A549 (cell line): ENCODE results near the gene ASPSCR1. TPM values are rescaled to one million over a fixed set of nuclear protein-coding genes. Genes with fewer than 3 reads are reported as not detected.

Experiments
- ATAC-seq, 2 experiments: fragments of 200-7000 bp in 1 of 2; fragments of >200 bp in 1 of 2; cut with Nextera tagmentation in 1 of 2; cut with Tn5 transposase in 1 of 2; 3 replicates each; pipeline versions ENCODE4 v1.8.0 to v1.9.1; 2018 to 2020; ENCODE audit warnings: mild to moderate bottlenecking in 1 of 2, moderate library complexity in 1 of 2
- CTCF ChIA-PET: fragments of 300-600 bp; sonication (Branson Sonifier 250); formaldehyde crosslinking; extraction: SDS; loops from one replicate; lab custom pipeline; 2021; ENCODE audit warnings: antibody characterized with exemption, inconsistent platforms; lab: Yijun Ruan, JAX
- POLR2A ChIA-PET: fragments of 350-600 bp; formaldehyde crosslinking; extraction: SDS; loops from one replicate; lab custom pipeline; 2021; ENCODE audit warnings: antibody characterized with exemption, inconsistent platforms; lab: Yijun Ruan, JAX
- DNase-seq, 2 experiments: peaks; one replicate each; pipeline versions ENCODE4 v3.0.0 to v3.0.0-alpha.2; 2011 to 2016; ENCODE audit warnings: low read depth in 1 of 2, low spot score in 1 of 2
- FAIRE-seq: peaks from 2 replicates; lab custom pipeline; 2011; peaks lifted over from hg19 to GRCh38; lab: Jason Lieb, UNC
- H3K27ac ChIP-seq, 2 experiments: fragments of >200 bp; sonication (Bioruptor Twin); formaldehyde crosslinking; 3 replicates each; pipeline ENCODE4 v1.5.1; 2016 to 2017
- H3K4me1 ChIP-seq: fragments of >200 bp; sonication (Bioruptor Twin); formaldehyde crosslinking; 3 replicates; pipeline ENCODE4 v1.6.1; 2016
- H3K4me2 ChIP-seq: fragments of >200 bp; sonication (Bioruptor Twin); formaldehyde crosslinking; 3 replicates; pipeline ENCODE4 v1.6.1; 2016
- H3K4me3 ChIP-seq: fragments of >200 bp; sonication (Bioruptor Twin); formaldehyde crosslinking; 3 replicates; pipeline ENCODE4 v1.5.1; 2016
- H3K9me3 ChIP-seq: fragments of >200 bp; sonication (Bioruptor Twin); formaldehyde crosslinking; 3 replicates; pipeline ENCODE4 v1.6.1; 2016
- ATOH8 ChIP-seq: fragments of 250-450 bp; sonication (Bioruptor Pico); IDR thresholded peaks from 2 replicates; pipeline ENCODE4 v1.5.0; 2020; ENCODE audit warnings: low read depth, mild to moderate bottlenecking, moderate library complexity
- CBX2 ChIP-seq: fragments of 200-600 bp; sonication (generic); IDR thresholded peaks from 2 replicates; pipeline ENCODE4 v1.6.1; 2016; ENCODE audit warnings: low read depth, mild to moderate bottlenecking, borderline replicate concordance
- CBX8 ChIP-seq: fragments of 200-600 bp; sonication (generic); IDR thresholded peaks from 2 replicates; pipeline ENCODE4 v1.6.1; 2016
- CEBPB ChIP-seq, 2 experiments: fragments of >200 bp in 1 of 2; sonication (Bioruptor Twin) in 1 of 2; formaldehyde crosslinking in 1 of 2; IDR thresholded peaks; 2 replicates each; pipeline ENCODE4 v1.6.1; 2012 to 2016
- CHD4 ChIP-seq: fragments of 200-600 bp; sonication (generic); IDR thresholded peaks from 2 replicates; pipeline ENCODE4 v1.6.1; 2016; ENCODE audit warnings: antibody characterized with exemption, mild to moderate bottlenecking, borderline replicate concordance
- EHF ChIP-seq: fragments of 250-450 bp; sonication (Bioruptor Pico); IDR thresholded peaks from 2 replicates; pipeline ENCODE4 v1.5.0; 2020; ENCODE audit warnings: mild to moderate bottlenecking
- FOSB ChIP-seq: fragments of 250-450 bp; sonication (Bioruptor Pico); IDR thresholded peaks from 2 replicates; pipeline ENCODE4 v1.5.0; 2020; ENCODE audit warnings: mild to moderate bottlenecking, moderate library complexity
- HDAC2 ChIP-seq: fragments of 200-600 bp; sonication (generic); IDR thresholded peaks from 2 replicates; pipeline ENCODE4 v1.6.1; 2016
- HEYL ChIP-seq: fragments of 250-450 bp; sonication (Bioruptor Pico); IDR thresholded peaks from 2 replicates; pipeline ENCODE4 v1.8.0; 2021; ENCODE audit warnings: mild to moderate bottlenecking, moderate library complexity
- HMGXB4 ChIP-seq: fragments of 250-450 bp; sonication (Bioruptor Pico); IDR thresholded peaks from 2 replicates; pipeline ENCODE4 v1.5.0; 2021; ENCODE audit warnings: mild to moderate bottlenecking, moderate library complexity, borderline replicate concordance
- HOXA7 ChIP-seq: fragments of 250-450 bp; sonication (Bioruptor Pico); IDR thresholded peaks from 2 replicates; pipeline ENCODE4 v1.5.0; 2020; ENCODE audit warnings: mild to moderate bottlenecking, moderate library complexity
- HOXB13 ChIP-seq: fragments of 250-450 bp; sonication (Bioruptor Pico); IDR thresholded peaks from 2 replicates; pipeline ENCODE4 v1.5.0; 2020; ENCODE audit warnings: low read depth, mild to moderate bottlenecking, moderate library complexity
- JUN ChIP-seq, 2 experiments: fragments of >200 bp; sonication (Bioruptor Twin); formaldehyde crosslinking; IDR thresholded peaks; 2 replicates in 1 of 2; 3 replicates in 1 of 2; pipeline ENCODE4 v1.6.1; 2016 to 2017
- JUNB ChIP-seq: fragments of >200 bp; sonication (Bioruptor Twin); formaldehyde crosslinking; IDR thresholded peaks from 2 replicates; pipeline ENCODE4 v1.6.1; 2016
- KDM1A ChIP-seq: fragments of 200-600 bp; sonication (generic); IDR thresholded peaks from 2 replicates; pipeline ENCODE4 v1.6.1; 2016; ENCODE audit warnings: low read depth, mild to moderate bottlenecking
- NPAS2 ChIP-seq: fragments of 250-450 bp; sonication (Bioruptor Pico); IDR thresholded peaks from 2 replicates; pipeline ENCODE4 v1.8.0; 2022; ENCODE audit warnings: mild to moderate bottlenecking, moderate library complexity, borderline replicate concordance
- NR3C1 ChIP-seq: fragments of >200 bp; sonication (Bioruptor Twin); formaldehyde crosslinking; IDR thresholded peaks from 3 replicates; pipeline ENCODE4 v1.6.1; 2017
- PBX3 ChIP-seq: IDR thresholded peaks from 2 replicates; pipeline ENCODE4 v1.6.1; 2012
- POLR2A ChIP-seq: IDR thresholded peaks from 2 replicates; pipeline ENCODE4 v1.6.1; 2012; ENCODE audit warnings: mild to moderate bottlenecking, low read length
- RAD21 ChIP-seq, 2 experiments: fragments of >200 bp in 1 of 2; sonication (Bioruptor Twin) in 1 of 2; formaldehyde crosslinking in 1 of 2; IDR thresholded peaks in 1 of 2; conservative IDR thresholded peaks in 1 of 2; 2 replicates in 1 of 2; 3 replicates in 1 of 2; pipeline ENCODE4 v1.6.1; 2012 to 2018; ENCODE audit warnings: inconsistent platforms in 1 of 2
- RARB ChIP-seq: fragments of 250-450 bp; sonication (Bioruptor Pico); IDR thresholded peaks from 2 replicates; pipeline ENCODE4 v1.8.0; 2021; ENCODE audit warnings: mild to moderate bottlenecking, moderate library complexity
- RCOR1 ChIP-seq: fragments of 150-350 bp; IDR thresholded peaks from 2 replicates; pipeline ENCODE4 v1.6.1; 2014; ENCODE audit warnings: antibody characterized with exemption, low read length, low read depth
- RNF2 ChIP-seq: fragments of 200-600 bp; sonication (generic); IDR thresholded peaks from 2 replicates; pipeline ENCODE4 v1.6.1; 2016; ENCODE audit warnings: low read depth, mild to moderate bottlenecking, antibody characterized with exemption, moderate library complexity, borderline replicate concordance
- SMC3 ChIP-seq: fragments of >200 bp; sonication (Bioruptor Twin); formaldehyde crosslinking; IDR thresholded peaks from 3 replicates; pipeline ENCODE4 v1.6.1; 2018; ENCODE audit warnings: inconsistent platforms
- TFCP2L1 ChIP-seq: fragments of 250-450 bp; sonication (Bioruptor Pico); IDR thresholded peaks from 2 replicates; pipeline ENCODE4 v1.5.0; 2021; ENCODE audit warnings: mild to moderate bottlenecking
- TP53 ChIP-seq: fragments of 250-450 bp; sonication (Bioruptor Pico); IDR thresholded peaks from 2 replicates; pipeline ENCODE4 v1.5.0; 2021; ENCODE audit warnings: mild to moderate bottlenecking, moderate library complexity
- ZSCAN20 ChIP-seq: fragments of 250-450 bp; sonication (Bioruptor Pico); IDR thresholded peaks from 2 replicates; pipeline ENCODE4 v1.8.0; 2022; ENCODE audit warnings: mild to moderate bottlenecking, moderate library complexity
- WGBS: methylation state at CpG from one replicate; pipeline ENCODE4 v1.1.6; 2017; ENCODE audit errors: missing lambda C conversion rate; 5-methylcytosine and 5-hydroxymethylcytosine counted together
- polyA plus RNA-seq, 4 experiments: library from polyadenylated mRNA; depleted of rRNA in 3 of 4; stranded (reverse); fragments of >200 nt; fragmentation: RNase III in 1 of 4; extraction: RNeasy Plus Mini Kit Qiagen cat#74134 plus additional on column Dnase treatment in 1 of 4; gene quantifications; 2 replicates in 3 of 4; 3 replicates in 1 of 4; pipeline ENCODE4 v1.2.3, GENCODE V29; 2011 to 2017

ASPSCR1 gene
- polyA plus RNA-seq, 2 of the 4 experiments (the other 2 are of a cell fraction) = 12.3 to 25.7 TPM

GRCh38 chr17:81994593-81995462 is 17.4 kb downstream of the ASPSCR1 start:
- Histone ChIP-seq H3K4me2 (no peak overlapping the region), H3K4me1 (peaks cover 17% of the 10 kb centered on the region), H3K27ac (no peak overlapping the region), H3K9me3 (no peaks in the 10 kb centered on the region), H3K4me3 (no peak overlapping the region)
- ATAC-seq = no peak
- POLR2A ChIA-PET = no interaction called here
- CTCF ChIA-PET = interaction anchor here (0.7 to 4.5 kb wide), 9 partner anchors 10 to 61 kb away, joined by 3 to 40 read pairs (median 5); partner anchors contain the start of gene NOTUM
- DNase-seq = no peak
- WGBS = 90% methylated on average over 36 of the region's 39 CpGs
- no peak for TF ChIP-seq JUNB
- TF ChIP-seq RARB (CRISPR knock-in tag) = no peak
- TF ChIP-seq TFCP2L1 = no peak
- no peak for TF ChIP-seq NPAS2 (CRISPR knock-in tag)
- no peak for TF ChIP-seq HDAC2
- TF ChIP-seq HMGXB4 (CRISPR knock-in tag) = no peak
- TF ChIP-seq SMC3 = no peak
- TF ChIP-seq KDM1A = no peak
- TF ChIP-seq POLR2A = no peak
- TF ChIP-seq, all 56 proteins: peak for 0
- no peak for FAIRE-seq

- TF ChIP-seq CEBPB (IDR thresholded peaks at IDR 0.05) (no peak), HMGXB4 (CRISPR knock-in tag) (no peak), HEYL (CRISPR knock-in tag) (no peak), EHF (no peak), RCOR1 (no peak), NR3C1 (no peak), HOXA7 (CRISPR knock-in tag) (no peak), PBX3 (no peak), RAD21 (conservative IDR thresholded peaks at IDR 0.05 in 1 of 2, IDR thresholded peaks at IDR 0.05 in 1 of 2) (no peak), CBX8 (no peak), ATOH8 (CRISPR knock-in tag) (no peak), RNF2 (no peak), FOSB (CRISPR knock-in tag) (no peak), HOXB13 (CRISPR knock-in tag) (no peak), ZSCAN20 (CRISPR knock-in tag) (no peak), JUNB (no peak), CBX2 (no peak), JUN (IDR thresholded peaks at IDR 0.05) (no peak), TP53 (no peak), CHD4 (no peak)
- ATAC-seq (no peak), DNase-seq (no peak), FAIRE-seq (no peak)
- CTCF ChIA-PET = interaction anchor here (0.9 to 4.5 kb wide), 8 partner anchors 9 to 62 kb away, joined by 3 to 40 read pairs (median 6); partner anchors contain the start of gene NOTUM
- H3K4me1 ChIP-seq = peaks cover 20% of the 10 kb centered on the region
- 91% methylated on average over 27 of the region's 29 CpGs for whole genome bisulfite sequencing
- POLR2A ChIA-PET = no interaction called here
- H3K4me3 ChIP-seq = no peak overlapping the region
- no peak overlapping the region for H3K27ac ChIP-seq
- no peak overlapping the region for H3K4me2 ChIP-seq
- H3K9me3 ChIP-seq = no peaks in the 10 kb centered on the region
These were observed 18.2 kb downstream of the ASPSCR1 start for GRCh38 chr17:81995463-81996231.
